Breast epithelium (tissue), 3 donors: ENCODE measurements around the gene COL26A1.

Source experiments
- POLR2A ChIP-seq: fragments of 450-650 bp; IDR thresholded peaks from one replicate; pipeline ENCODE4 v1.6.1; 2016; ENCODE audit warnings: antibody characterized with exemption, mild to moderate bottlenecking, moderate library complexity
- POLR2AphosphoS5 ChIP-seq, 3 donors: sonication (generic); formaldehyde crosslinking; IDR thresholded peaks; one replicate each; pipeline ENCODE4 v1.6.1; 2017; ENCODE audit warnings: antibody characterized with exemption in 3 of 3
- TF ChIP-seq, protein P1 (sequence below), 3 donors: fragments of 450-650 bp; IDR thresholded peaks; one replicate each; pipeline ENCODE4 v1.5.1; 2016 to 2017; ENCODE audit warnings: antibody characterized with exemption in 3 of 3, mild to moderate bottlenecking in 3 of 3, moderate library complexity in 3 of 3

DNA sequence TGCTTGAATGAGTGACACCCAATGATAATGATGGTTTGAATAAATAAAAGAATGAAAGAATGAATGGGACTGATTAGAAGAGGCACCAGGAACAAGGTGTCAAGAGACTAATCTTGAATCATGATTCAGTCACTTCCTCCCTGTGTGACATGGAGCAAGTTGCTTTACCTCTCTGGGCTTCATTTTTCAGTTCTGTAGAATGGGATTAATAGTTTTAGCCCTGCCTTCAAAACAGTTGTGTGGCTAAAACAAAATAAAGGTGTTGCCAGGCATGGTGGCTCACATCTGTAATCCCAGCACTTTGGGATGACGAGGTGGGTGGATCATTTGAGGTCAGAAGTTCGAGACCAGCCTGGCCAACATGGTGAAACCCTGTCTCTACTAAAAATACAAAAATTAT lies 228.8 kb downstream of the COL26A1 start:
- TF ChIP-seq POLR2A (no peak), POLR2AphosphoS5 (IDR thresholded peaks at IDR 0.05) (no peak)
- TF ChIP-seq, protein P1, sequence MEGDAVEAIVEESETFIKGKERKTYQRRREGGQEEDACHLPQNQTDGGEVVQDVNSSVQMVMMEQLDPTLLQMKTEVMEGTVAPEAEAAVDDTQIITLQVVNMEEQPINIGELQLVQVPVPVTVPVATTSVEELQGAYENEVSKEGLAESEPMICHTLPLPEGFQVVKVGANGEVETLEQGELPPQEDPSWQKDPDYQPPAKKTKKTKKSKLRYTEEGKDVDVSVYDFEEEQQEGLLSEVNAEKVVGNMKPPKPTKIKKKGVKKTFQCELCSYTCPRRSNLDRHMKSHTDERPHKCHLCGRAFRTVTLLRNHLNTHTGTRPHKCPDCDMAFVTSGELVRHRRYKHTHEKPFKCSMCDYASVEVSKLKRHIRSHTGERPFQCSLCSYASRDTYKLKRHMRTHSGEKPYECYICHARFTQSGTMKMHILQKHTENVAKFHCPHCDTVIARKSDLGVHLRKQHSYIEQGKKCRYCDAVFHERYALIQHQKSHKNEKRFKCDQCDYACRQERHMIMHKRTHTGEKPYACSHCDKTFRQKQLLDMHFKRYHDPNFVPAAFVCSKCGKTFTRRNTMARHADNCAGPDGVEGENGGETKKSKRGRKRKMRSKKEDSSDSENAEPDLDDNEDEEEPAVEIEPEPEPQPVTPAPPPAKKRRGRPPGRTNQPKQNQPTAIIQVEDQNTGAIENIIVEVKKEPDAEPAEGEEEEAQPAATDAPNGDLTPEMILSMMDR (IDR thresholded peaks at IDR 0.05), result no peak
